Uterus (tissue), 2 donors: ENCODE results near the gene MID1.

ENCODE experiments used
- POLR2A ChIP-seq, 2 donors: fragments of 450-650 bp; IDR thresholded peaks; one replicate each; pipeline ENCODE4 v1.6.1; 2016; ENCODE audit warnings: antibody characterized with exemption in 2 of 2, mild to moderate bottlenecking in 1 of 2, moderate library complexity in 1 of 2
- TF ChIP-seq, protein P1 (sequence below), 4 experiments: fragments of 200-600 bp in 2 of 4; fragments of 450-650 bp in 2 of 4; sonication (generic) in 2 of 4; IDR thresholded peaks; one replicate each; pipeline ENCODE4 v1.5.1; 2016 to 2019; ENCODE audit warnings: antibody characterized with exemption in 4 of 4, mild to moderate bottlenecking in 2 of 4, moderate library complexity in 1 of 4

DNA sequence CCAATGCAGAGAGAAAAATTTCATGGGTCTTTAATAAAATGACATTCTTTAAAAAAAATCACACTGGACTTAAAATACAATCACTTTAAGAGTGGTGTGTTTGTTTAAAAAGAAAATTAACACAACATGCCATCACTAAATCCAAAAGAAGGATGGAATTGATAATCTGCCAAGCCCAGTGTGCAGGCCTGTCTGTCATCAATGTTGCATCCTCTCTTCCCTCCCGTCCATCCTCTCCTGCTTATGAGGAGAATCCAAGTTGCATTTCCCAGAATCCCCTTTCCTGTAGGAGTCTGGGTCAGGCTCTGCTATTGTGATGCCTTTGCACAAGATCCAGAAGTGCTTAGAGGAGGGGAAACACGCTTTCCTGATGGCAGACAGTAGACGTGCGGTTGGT is 169.4 kb downstream of the MID1 start:
- TF ChIP-seq, protein P1, sequence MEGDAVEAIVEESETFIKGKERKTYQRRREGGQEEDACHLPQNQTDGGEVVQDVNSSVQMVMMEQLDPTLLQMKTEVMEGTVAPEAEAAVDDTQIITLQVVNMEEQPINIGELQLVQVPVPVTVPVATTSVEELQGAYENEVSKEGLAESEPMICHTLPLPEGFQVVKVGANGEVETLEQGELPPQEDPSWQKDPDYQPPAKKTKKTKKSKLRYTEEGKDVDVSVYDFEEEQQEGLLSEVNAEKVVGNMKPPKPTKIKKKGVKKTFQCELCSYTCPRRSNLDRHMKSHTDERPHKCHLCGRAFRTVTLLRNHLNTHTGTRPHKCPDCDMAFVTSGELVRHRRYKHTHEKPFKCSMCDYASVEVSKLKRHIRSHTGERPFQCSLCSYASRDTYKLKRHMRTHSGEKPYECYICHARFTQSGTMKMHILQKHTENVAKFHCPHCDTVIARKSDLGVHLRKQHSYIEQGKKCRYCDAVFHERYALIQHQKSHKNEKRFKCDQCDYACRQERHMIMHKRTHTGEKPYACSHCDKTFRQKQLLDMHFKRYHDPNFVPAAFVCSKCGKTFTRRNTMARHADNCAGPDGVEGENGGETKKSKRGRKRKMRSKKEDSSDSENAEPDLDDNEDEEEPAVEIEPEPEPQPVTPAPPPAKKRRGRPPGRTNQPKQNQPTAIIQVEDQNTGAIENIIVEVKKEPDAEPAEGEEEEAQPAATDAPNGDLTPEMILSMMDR (IDR thresholded peaks at IDR 0.05) = no peak
- TF ChIP-seq POLR2A (IDR thresholded peaks at IDR 0.05) = no peak
